AG04449 (cell line): ENCODE measurements around the gene KCNH1.
A peak's percentile ranks its signal among the peaks of the same experiment; 100 is the strongest.

Experiments
- CTCF ChIA-PET: fragments of 350-600 bp; formaldehyde crosslinking; extraction: SDS; loops from one replicate; lab custom pipeline; 2021; ENCODE audit warnings: antibody characterized with exemption; lab: Yijun Ruan, JAX
- POLR2A ChIA-PET: fragments of 400-600, 350-600 bp; formaldehyde crosslinking; extraction: SDS; loops from one replicate; lab custom pipeline; 2020; ENCODE audit warnings: antibody characterized with exemption, inconsistent platforms; lab: Yijun Ruan, JAX
- DNase-seq: peaks from one replicate; pipeline ENCODE4 v3.0.0-alpha.2; 2010; ENCODE audit warnings: low read depth, low spot score
- H3K4me3 ChIP-seq: 2 replicates; pipeline ENCODE4 v1.5.1; 2011; ENCODE audit warnings: low read depth, mild to moderate bottlenecking, control low read depth, low read length
- TF ChIP-seq, protein P1 (sequence below): IDR thresholded peaks from one replicate; pipeline ENCODE4 v1.5.1; 2011; ENCODE audit warnings: mild to moderate bottlenecking, moderate library complexity, low read length, control low read depth, inconsistent platforms; ENCODE audit not compliant: insufficient read depth; ENCODE audit errors: missing control alignments

Gene KCNH1

GRCh38 chr1:210769473-210769872, 364.5 kb downstream of the KCNH1 start:
- DNase-seq, result no peak
- TF ChIP-seq, protein P1, sequence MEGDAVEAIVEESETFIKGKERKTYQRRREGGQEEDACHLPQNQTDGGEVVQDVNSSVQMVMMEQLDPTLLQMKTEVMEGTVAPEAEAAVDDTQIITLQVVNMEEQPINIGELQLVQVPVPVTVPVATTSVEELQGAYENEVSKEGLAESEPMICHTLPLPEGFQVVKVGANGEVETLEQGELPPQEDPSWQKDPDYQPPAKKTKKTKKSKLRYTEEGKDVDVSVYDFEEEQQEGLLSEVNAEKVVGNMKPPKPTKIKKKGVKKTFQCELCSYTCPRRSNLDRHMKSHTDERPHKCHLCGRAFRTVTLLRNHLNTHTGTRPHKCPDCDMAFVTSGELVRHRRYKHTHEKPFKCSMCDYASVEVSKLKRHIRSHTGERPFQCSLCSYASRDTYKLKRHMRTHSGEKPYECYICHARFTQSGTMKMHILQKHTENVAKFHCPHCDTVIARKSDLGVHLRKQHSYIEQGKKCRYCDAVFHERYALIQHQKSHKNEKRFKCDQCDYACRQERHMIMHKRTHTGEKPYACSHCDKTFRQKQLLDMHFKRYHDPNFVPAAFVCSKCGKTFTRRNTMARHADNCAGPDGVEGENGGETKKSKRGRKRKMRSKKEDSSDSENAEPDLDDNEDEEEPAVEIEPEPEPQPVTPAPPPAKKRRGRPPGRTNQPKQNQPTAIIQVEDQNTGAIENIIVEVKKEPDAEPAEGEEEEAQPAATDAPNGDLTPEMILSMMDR, result no peak
- ChIA-PET POLR2A (no interaction called here), CTCF (interaction anchor here (1.1 kb wide), 1 partner anchor 366 kb away, joined by 3 read pairs; no protein-coding TSS in a partner anchor)
- no peak overlapping the region for H3K4me3 ChIP-seq

DNA sequence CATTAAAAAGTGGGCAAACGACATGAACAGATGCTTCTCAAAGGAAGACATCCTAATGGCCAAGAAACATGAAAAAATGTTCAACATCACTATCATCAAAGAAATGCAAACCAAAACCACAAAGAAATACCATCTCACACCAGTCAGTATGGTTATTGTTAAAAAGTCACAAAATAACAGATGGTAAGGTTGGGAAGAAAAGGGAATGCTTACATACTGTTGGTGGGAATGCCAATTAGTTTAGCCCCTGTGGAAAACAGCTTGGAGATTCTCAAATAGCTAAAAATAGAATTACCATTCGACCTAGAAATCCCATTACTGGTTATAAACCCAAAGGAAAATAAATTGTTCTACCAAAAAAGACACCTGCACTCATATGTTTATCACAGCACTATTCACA, 369.4 kb downstream of the KCNH1 start:
- no peak overlapping the region for H3K4me3 ChIP-seq
- ChIA-PET POLR2A (no interaction called here), CTCF (no interaction called here)
- peak; percentile 19 for DNase-seq
- TF ChIP-seq, protein P1, result no peak

GRCh38 chr1:210758761-210759160, 375.2 kb downstream of the KCNH1 start:
- H3K4me3 ChIP-seq, result no peak overlapping the region
- ChIA-PET CTCF (no interaction called here), POLR2A (no interaction called here)
- no peak for DNase-seq
- TF ChIP-seq, protein P1, result no peak

- ChIA-PET CTCF (interaction anchor here (2.5 kb wide), 1 partner anchor 375 kb away, joined by 6 read pairs; the partner anchor contains the start of gene KCNH1), POLR2A (no interaction called here)
- H3K4me3 ChIP-seq, result no peak overlapping the region
- no peak for DNase-seq
- TF ChIP-seq, protein P1, result no peak
Measured at GRCh38 chr1:210758261-210758660, 375.7 kb downstream of the KCNH1 start.

GRCh38 chr1:210757677-210758076, 376.3 kb downstream of the KCNH1 start:
- no peak overlapping the region for H3K4me3 ChIP-seq
- ChIA-PET CTCF (interaction anchor here (1.0 to 2.5 kb wide), 2 partner anchors 376 to 378 kb away, joined by 3 to 6 read pairs; partner anchors contain the start of gene KCNH1), POLR2A (no interaction called here)
- TF ChIP-seq, protein P1, result no peak
- no peak for DNase-seq

DNA sequence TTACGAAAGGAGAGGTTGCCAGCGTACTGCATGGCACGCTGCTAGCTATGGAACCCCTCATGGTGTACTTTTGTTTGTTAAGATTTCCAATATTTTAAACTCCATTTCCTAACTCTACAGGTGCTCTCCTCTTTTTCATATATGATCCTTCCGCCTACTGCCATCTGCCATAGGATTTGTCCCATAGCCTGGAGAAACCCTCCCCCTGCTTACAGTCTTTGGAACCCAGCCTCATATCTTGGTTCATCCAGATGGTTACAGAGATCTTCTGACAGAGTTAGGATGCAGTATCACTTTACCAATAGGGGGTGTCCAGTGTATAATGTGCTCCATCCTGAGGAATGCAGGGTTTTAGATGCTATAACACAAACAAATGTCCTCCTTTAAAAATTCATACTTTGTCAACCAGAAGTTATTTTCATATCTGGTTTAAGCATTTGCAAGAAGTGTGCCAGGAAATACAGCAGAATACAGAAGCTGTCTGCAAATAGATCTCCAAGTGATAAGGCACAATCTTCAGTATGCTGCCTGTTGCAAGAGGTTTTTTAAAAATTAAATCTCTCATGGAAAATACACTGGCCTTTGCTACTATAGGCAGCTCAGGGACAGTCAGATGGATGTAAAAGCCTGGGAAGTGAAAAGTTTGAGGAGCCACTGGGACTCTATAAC, 377.8 kb downstream of the KCNH1 start:
- ChIA-PET POLR2A (no interaction called here), CTCF (interaction anchor here (2.5 kb wide), 1 partner anchor 378 kb away, joined by 6 read pairs; the partner anchor contains the start of gene KCNH1)
- TF ChIP-seq, protein P1, result no peak
- no peak overlapping the region for H3K4me3 ChIP-seq
- DNase-seq, result no peak
